Prostate gland (tissue), 2 donors: Measurements from ENCODE around the gene TMEM43. TPM values are rescaled to one million over a fixed set of nuclear protein-coding genes. Genes with fewer than 3 reads are reported as not detected.

Source experiments
- DNase-seq: peaks from one replicate; pipeline ENCODE4 v3.0.0-alpha.2; 2019; ENCODE audit warnings: low spot score
- H3K27ac ChIP-seq, 2 donors: fragments of 200-600 bp; sonication (generic); 2 replicates each; pipeline ENCODE4 v1.5.1; 2017 to 2019
- H3K27me3 ChIP-seq: fragments of 200-600 bp; sonication (generic); replicated peaks from 2 replicates; pipeline ENCODE4 v1.5.1; 2019; ENCODE audit not compliant: insufficient read depth
- H3K36me3 ChIP-seq, 2 donors: fragments of 200-600 bp; sonication (generic); 1 replicate in 1 of 2; 2 replicates in 1 of 2; pipeline versions ENCODE4 v1.5.1 to v1.8.1; 2017 to 2019
- H3K4me1 ChIP-seq: fragments of 200-600 bp; sonication (generic); replicated peaks from 2 replicates; pipeline ENCODE4 v1.5.1; 2019
- H3K4me3 ChIP-seq, 2 donors: fragments of 200-600 bp; sonication (generic); 2 replicates each; pipeline ENCODE4 v1.5.1; 2017 to 2019
- H3K9me3 ChIP-seq: fragments of 200-600 bp; sonication (generic); 2 replicates; pipeline ENCODE4 v1.5.1; 2017
- POLR2A ChIP-seq: fragments of 450-650 bp; IDR thresholded peaks from one replicate; pipeline ENCODE4 v1.6.1; 2016; ENCODE audit warnings: antibody characterized with exemption, mild to moderate bottlenecking
- POLR2AphosphoS5 ChIP-seq: sonication (generic); formaldehyde crosslinking; IDR thresholded peaks from one replicate; pipeline ENCODE4 v1.6.1; 2017; ENCODE audit warnings: antibody characterized with exemption
- WGBS: methylation state at CpG from one replicate; pipeline ENCODE4 v1.1.5; 2018; 5-methylcytosine and 5-hydroxymethylcytosine counted together
- intact Hi-C: fragments of 100-400 bp; cut with DNase I; formaldehyde crosslinking; loops from one replicate; pipeline ENCODE4 v1.14.2; 2022
- total RNA-seq, 2 donors: library from RNA; depleted of rRNA; stranded (reverse); fragments of >200 nt; gene quantifications; one replicate each; pipeline ENCODE4 v1.1.0, GENCODE V29; 2016
- TF ChIP-seq, protein P1 (sequence below), 4 experiments: fragments of 200-600 bp in 2 of 4; fragments of 450-650 bp in 2 of 4; sonication (generic) in 2 of 4; IDR thresholded peaks; 1 replicate in 3 of 4; 2 replicates in 1 of 4; pipeline ENCODE4 v1.5.1; 2016 to 2019; ENCODE audit warnings: antibody characterized with exemption in 4 of 4, mild to moderate bottlenecking in 2 of 4, moderate library complexity in 2 of 4

Gene TMEM43
- total RNA-seq, 2 donors from 2014 or later = 56.8 to 80.5 TPM

DNA sequence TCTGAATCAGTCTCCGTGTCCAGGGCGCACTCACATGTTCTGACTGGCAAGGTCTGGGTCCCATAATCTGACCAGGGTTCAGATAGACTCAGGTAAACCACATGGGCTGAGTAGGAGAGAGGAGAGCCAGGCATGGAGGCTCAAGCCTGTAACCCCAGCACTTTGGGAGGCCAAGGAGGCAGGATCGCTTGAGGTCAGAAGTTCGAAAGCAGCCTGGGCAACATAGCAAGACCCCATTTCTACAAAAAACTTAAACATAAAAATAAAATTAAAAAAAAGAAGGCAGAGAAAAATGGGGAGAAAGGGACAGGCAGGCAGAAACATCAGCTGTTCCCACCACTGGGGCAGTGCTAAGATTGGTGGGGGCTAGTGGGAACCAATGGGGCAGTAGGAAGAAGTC is 5.4 kb downstream of the TMEM43 start:
- Histone ChIP-seq H3K27me3 (no peaks in the 10 kb centered on the region), H3K27ac (no peak overlapping the region), H3K4me1 (peaks cover 10% of the 10 kb centered on the region), H3K4me3 (no peak overlapping the region), H3K36me3 (peaks cover 24 to 38% of the 10 kb centered on the region in 2 donors), H3K9me3 (no peaks in the 10 kb centered on the region)
- WGBS = 92% methylated on average over 4 of the region's 4 CpGs
- intact Hi-C loops = no loop called here
- DNase-seq = no peak
- TF ChIP-seq, protein P1, sequence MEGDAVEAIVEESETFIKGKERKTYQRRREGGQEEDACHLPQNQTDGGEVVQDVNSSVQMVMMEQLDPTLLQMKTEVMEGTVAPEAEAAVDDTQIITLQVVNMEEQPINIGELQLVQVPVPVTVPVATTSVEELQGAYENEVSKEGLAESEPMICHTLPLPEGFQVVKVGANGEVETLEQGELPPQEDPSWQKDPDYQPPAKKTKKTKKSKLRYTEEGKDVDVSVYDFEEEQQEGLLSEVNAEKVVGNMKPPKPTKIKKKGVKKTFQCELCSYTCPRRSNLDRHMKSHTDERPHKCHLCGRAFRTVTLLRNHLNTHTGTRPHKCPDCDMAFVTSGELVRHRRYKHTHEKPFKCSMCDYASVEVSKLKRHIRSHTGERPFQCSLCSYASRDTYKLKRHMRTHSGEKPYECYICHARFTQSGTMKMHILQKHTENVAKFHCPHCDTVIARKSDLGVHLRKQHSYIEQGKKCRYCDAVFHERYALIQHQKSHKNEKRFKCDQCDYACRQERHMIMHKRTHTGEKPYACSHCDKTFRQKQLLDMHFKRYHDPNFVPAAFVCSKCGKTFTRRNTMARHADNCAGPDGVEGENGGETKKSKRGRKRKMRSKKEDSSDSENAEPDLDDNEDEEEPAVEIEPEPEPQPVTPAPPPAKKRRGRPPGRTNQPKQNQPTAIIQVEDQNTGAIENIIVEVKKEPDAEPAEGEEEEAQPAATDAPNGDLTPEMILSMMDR (IDR thresholded peaks at IDR 0.05) = no peak
- TF ChIP-seq POLR2A (no peak), POLR2AphosphoS5 (no peak)

DNA sequence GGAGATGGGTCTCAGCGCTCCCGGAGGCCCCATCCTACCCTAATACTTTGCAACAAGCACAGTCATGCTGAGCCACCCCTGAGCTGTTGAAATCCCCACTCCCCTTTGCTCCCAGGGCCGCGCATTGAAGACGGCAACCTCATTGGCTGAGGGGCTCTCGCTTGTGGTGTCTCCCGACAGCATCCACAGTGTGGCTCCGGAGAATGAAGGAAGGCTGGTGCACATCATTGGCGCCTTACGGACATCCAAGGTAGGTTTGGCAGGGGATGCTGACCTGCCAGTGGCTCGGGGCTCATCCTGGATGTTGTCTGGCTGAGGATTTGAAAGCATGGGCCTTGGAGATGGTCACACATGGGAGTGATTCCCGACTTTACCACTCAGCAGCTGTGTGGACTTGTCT is 5.9 kb downstream of the TMEM43 start:
- no peak for DNase-seq
- Histone ChIP-seq H3K36me3 (peaks cover 24 to 40% of the 10 kb centered on the region in 2 donors), H3K27me3 (no peaks in the 10 kb centered on the region), H3K4me1 (peaks cover 10% of the 10 kb centered on the region), H3K4me3 (no peak overlapping the region), H3K9me3 (no peaks in the 10 kb centered on the region), H3K27ac (no peak overlapping the region)
- 93% methylated on average over 12 of the region's 12 CpGs for WGBS
- no peak for TF ChIP-seq POLR2AphosphoS5
- no peak for TF ChIP-seq POLR2A
- TF ChIP-seq, protein P1 (IDR thresholded peaks at IDR 0.05) = no peak
- intact Hi-C loops = no loop called here

DNA sequence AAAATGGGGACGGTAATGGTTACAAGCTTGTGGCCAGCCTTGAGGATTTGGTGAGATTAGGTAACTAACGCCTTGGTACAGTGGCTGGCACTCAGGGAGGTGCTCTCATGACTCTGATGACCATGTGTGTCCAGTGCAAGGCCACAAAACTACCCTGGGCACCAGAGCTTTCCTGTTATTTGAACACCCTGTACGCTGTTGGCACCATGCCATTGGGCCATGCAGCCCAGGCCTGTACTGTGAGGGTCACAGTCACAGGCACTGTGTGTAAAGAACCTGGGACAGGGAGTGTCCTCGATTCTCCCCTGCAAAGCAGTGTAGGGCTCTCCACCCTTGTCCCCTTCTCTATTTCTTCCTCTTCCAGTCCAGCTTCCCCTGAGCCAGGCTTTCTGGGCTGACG is 6.3 kb downstream of the TMEM43 start:
- H3K36me3 ChIP-seq = peaks cover 24 to 42% of the 10 kb centered on the region in 2 donors
- no peaks in the 10 kb centered on the region for H3K9me3 ChIP-seq
- WGBS = 74% methylated on average over 5 of the region's 5 CpGs
- no peak overlapping the region for H3K4me3 ChIP-seq
- H3K27ac ChIP-seq = no peak overlapping the region
- intact Hi-C loops = no loop called here
- no peak for TF ChIP-seq POLR2A
- TF ChIP-seq, protein P1 (IDR thresholded peaks at IDR 0.05) = no peak
- TF ChIP-seq POLR2AphosphoS5 = no peak
- no peaks in the 10 kb centered on the region for H3K27me3 ChIP-seq
- no peak for DNase-seq
- peaks cover 8% of the 10 kb centered on the region for H3K4me1 ChIP-seq

DNA sequence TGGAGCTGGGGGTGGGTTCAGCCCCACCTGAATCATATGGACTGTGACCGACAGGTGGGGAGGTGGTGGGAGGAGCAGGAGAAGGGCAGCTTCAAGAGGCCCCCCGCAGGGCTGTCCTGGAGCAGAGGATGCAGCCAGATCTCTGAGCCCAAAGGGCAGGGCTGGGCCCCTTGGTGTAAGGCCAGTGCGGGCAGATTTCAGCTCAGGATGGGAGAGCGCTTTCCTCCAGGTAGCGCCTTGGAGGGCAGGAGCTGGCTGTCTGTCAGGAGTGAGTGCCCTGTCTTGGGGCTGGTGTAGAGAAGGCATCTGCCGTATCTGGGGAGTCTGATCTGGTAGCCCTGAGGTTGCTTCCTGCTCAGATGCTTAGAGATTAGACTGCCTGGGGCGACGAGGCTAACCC is 7.3 kb downstream of the TMEM43 start:
- H3K4me1 ChIP-seq = no peaks in the 10 kb centered on the region
- 96% methylated on average over 8 of the region's 8 CpGs for WGBS
- no peak for DNase-seq
- TF ChIP-seq POLR2A (no peak), POLR2AphosphoS5 (no peak)
- TF ChIP-seq, protein P1 (IDR thresholded peaks at IDR 0.05) = no peak
- H3K27me3 ChIP-seq = no peaks in the 10 kb centered on the region
- no peak overlapping the region for H3K4me3 ChIP-seq
- intact Hi-C loops = no loop called here
- H3K9me3 ChIP-seq = no peaks in the 10 kb centered on the region
- H3K36me3 ChIP-seq = peaks cover 24 to 42% of the 10 kb centered on the region in 2 donors
- H3K27ac ChIP-seq = no peak overlapping the region

DNA sequence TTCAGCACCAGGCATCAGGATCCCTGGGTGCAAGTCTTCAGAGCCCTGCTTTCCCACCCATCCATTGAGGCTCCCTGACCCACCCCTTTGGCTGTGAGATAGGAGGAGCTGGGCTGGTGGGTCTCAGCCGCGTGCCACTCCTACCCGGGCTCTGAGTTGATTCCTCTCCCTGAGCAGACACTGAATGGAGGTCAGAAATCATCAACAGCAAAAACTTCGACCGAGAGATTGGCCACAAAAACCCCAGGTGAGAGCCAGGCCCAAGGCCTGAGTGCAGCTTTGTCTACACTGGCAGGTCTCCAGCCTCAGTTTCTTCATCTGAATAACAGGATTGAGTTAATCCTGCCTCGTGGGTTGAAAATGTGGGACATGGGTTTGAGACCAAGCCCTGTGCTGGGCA is 7.8 kb downstream of the TMEM43 start:
- H3K27me3 ChIP-seq = no peaks in the 10 kb centered on the region
- peaks cover 29 to 42% of the 10 kb centered on the region in 2 donors for H3K36me3 ChIP-seq
- DNase-seq = no peak
- no peaks in the 10 kb centered on the region for H3K9me3 ChIP-seq
- intact Hi-C loops = no loop called here
- H3K4me3 ChIP-seq = no peak overlapping the region
- TF ChIP-seq, protein P1 (IDR thresholded peaks at IDR 0.05) = no peak
- TF ChIP-seq POLR2AphosphoS5 = no peak
- no peak for TF ChIP-seq POLR2A
- H3K27ac ChIP-seq = no peak overlapping the region
- 94% methylated on average over 6 of the region's 6 CpGs for WGBS
- no peaks in the 10 kb centered on the region for H3K4me1 ChIP-seq
